ENCODE results near the gene PID1.

PID1 gene

GRCh38 chr2:229164545-229165249 is 106.4 kb downstream of the PID1 start:
- Histone ChIP-seq H3K36me3 (ENCODE audit: control insufficient read depth, insufficient read depth, low read length) (no peaks in the 10 kb centered on the region), H3K27me3 (ENCODE audit: insufficient read depth, low read length, poor library complexity) (no peaks in the 10 kb centered on the region)

GRCh38 chr2:229163893-229164292 is 107.2 kb downstream of the PID1 start:
- H3K23ac ChIP-seq (ENCODE audit: low read length) = no peak overlapping the region
- H3K27ac ChIP-seq (ENCODE audit: low read depth, low read length) = no peak overlapping the region
- H3K18ac ChIP-seq (ENCODE audit: low read length) = no peak overlapping the region
- no peak overlapping the region for H3K56ac ChIP-seq (ENCODE audit: low read length)
- no peak overlapping the region for H3K4ac ChIP-seq (ENCODE audit: low read depth, low read length)
- H3K79me2 ChIP-seq (ENCODE audit: control insufficient read depth, insufficient read depth, low read length) = no peaks in the 10 kb centered on the region
- no CpG with 5 or more reads among the region's 2 CpGs for WGBS (ENCODE audit: extremely low coverage, insufficient coverage, low lambda C conversion rate)
- H4K5ac ChIP-seq (ENCODE audit: low read length) = no peak overlapping the region
- H3K9ac ChIP-seq (ENCODE audit: low read length) = no peak overlapping the region
- no peaks in the 10 kb centered on the region for H3K27me3 ChIP-seq (ENCODE audit: insufficient read depth, low read length, poor library complexity)
- no peak overlapping the region for H2BK15ac ChIP-seq (replicated peaks; ENCODE audit: low read depth)
- no peaks in the 10 kb centered on the region for H3K36me3 ChIP-seq (ENCODE audit: control insufficient read depth, insufficient read depth, low read length)
- H2AK5ac ChIP-seq (ENCODE audit: low read length) = no peak overlapping the region
- H3K79me1 ChIP-seq (ENCODE audit: low read length) = no peaks in the 10 kb centered on the region
- H3K4me1 ChIP-seq (ENCODE audit: control insufficient read depth, low read depth, low read length) = no peaks in the 10 kb centered on the region
- no peak for DNase-seq
- H2BK120ac ChIP-seq (ENCODE audit: low read depth, low read length) = no peak overlapping the region
- H3K4me3 ChIP-seq (ENCODE audit: low read length) = no peak overlapping the region
- no peak overlapping the region for H3K4me2 ChIP-seq (ENCODE audit: low read length)
- no peak overlapping the region for H2BK5ac ChIP-seq (ENCODE audit: low read length)
- H4K8ac ChIP-seq (ENCODE audit: low read depth, low read length) = no peak overlapping the region

More at GRCh38 chr2:229164545-229165249, 106.4 kb downstream of the PID1 start:
- Histone ChIP-seq H3K79me2 (ENCODE audit: control insufficient read depth, insufficient read depth, low read length) (no peaks in the 10 kb centered on the region), H3K4ac (ENCODE audit: low read depth, low read length) (no peak overlapping the region), H3K56ac (ENCODE audit: low read length) (no peak overlapping the region), H2BK15ac (replicated peaks; ENCODE audit: low read depth) (no peak overlapping the region), H2AK5ac (ENCODE audit: low read length) (no peak overlapping the region), H3K79me1 (ENCODE audit: low read length) (no peaks in the 10 kb centered on the region), H3K4me2 (ENCODE audit: low read length) (no peak overlapping the region), H2BK5ac (ENCODE audit: low read length) (no peak overlapping the region), H4K5ac (ENCODE audit: low read length) (no peak overlapping the region), H3K4me3 (ENCODE audit: low read length) (no peak overlapping the region), H3K18ac (ENCODE audit: low read length) (no peak overlapping the region), H4K8ac (ENCODE audit: low read depth, low read length) (no peak overlapping the region), H2BK120ac (ENCODE audit: low read depth, low read length) (no peak overlapping the region), H3K27ac (ENCODE audit: low read depth, low read length) (no peak overlapping the region), H3K23ac (ENCODE audit: low read length) (no peak overlapping the region), H3K4me1 (ENCODE audit: control insufficient read depth, low read depth, low read length) (no peaks in the 10 kb centered on the region), H3K9ac (ENCODE audit: low read length) (no peak overlapping the region)
- WGBS (ENCODE audit: extremely low coverage, insufficient coverage, low lambda C conversion rate) = no CpG with 5 or more reads among the region's 2 CpGs
- peak; percentile 10 for DNase-seq

DNA sequence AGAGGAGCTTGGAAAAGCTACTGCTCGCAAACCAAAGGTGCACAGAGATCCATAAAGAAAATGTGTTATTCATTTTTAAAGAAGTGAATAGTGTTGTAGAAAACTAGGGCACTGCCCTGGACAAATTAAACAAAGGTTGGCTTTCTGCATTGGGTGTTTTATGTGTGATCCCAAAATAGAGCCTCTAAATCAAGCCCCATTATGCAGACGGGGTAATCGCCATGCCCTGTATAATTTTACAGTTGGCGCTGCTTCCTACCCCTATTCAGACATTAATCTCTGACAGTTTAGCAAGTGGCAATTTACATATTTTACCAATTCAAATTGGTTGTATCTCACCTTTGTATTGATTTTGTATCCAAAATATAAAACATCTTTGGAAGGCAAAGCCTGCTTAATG is 109.1 kb downstream of the PID1 start:
- no peaks in the 10 kb centered on the region for H3K4me1 ChIP-seq (ENCODE audit: control insufficient read depth, low read depth, low read length)
- H2AK5ac ChIP-seq (ENCODE audit: low read length) = no peak overlapping the region
- H2BK15ac ChIP-seq (replicated peaks; ENCODE audit: low read depth) = no peak overlapping the region
- no peak overlapping the region for H3K4me3 ChIP-seq (ENCODE audit: low read length)
- no CpG with 5 or more reads among the region's 4 CpGs for WGBS (ENCODE audit: extremely low coverage, insufficient coverage, low lambda C conversion rate)
- no peak overlapping the region for H3K4me2 ChIP-seq (ENCODE audit: low read length)
- no peak overlapping the region for H2BK5ac ChIP-seq (ENCODE audit: low read length)
- no peaks in the 10 kb centered on the region for H3K36me3 ChIP-seq (ENCODE audit: control insufficient read depth, insufficient read depth, low read length)
- no peaks in the 10 kb centered on the region for H3K27me3 ChIP-seq (ENCODE audit: insufficient read depth, low read length, poor library complexity)
- no peak overlapping the region for H3K23ac ChIP-seq (ENCODE audit: low read length)
- H2BK120ac ChIP-seq (ENCODE audit: low read depth, low read length) = no peak overlapping the region
- H3K27ac ChIP-seq (ENCODE audit: low read depth, low read length) = no peak overlapping the region
- no peak for DNase-seq
- no peaks in the 10 kb centered on the region for H3K79me1 ChIP-seq (ENCODE audit: low read length)
- no peak overlapping the region for H3K9ac ChIP-seq (ENCODE audit: low read length)
- H4K5ac ChIP-seq (ENCODE audit: low read length) = no peak overlapping the region
- no peak overlapping the region for H3K56ac ChIP-seq (ENCODE audit: low read length)
- no peak overlapping the region for H3K4ac ChIP-seq (ENCODE audit: low read depth, low read length)
- no peaks in the 10 kb centered on the region for H3K79me2 ChIP-seq (ENCODE audit: control insufficient read depth, insufficient read depth, low read length)
- H3K18ac ChIP-seq (ENCODE audit: low read length) = no peak overlapping the region
- no peak overlapping the region for H4K8ac ChIP-seq (ENCODE audit: low read depth, low read length)

GRCh38 chr2:229160984-229161383 is 110.1 kb downstream of the PID1 start:
- Histone ChIP-seq H2BK5ac (ENCODE audit: low read length) (no peak overlapping the region), H3K4me1 (ENCODE audit: control insufficient read depth, low read depth, low read length) (no peaks in the 10 kb centered on the region), H3K79me1 (ENCODE audit: low read length) (no peaks in the 10 kb centered on the region), H3K9ac (ENCODE audit: low read length) (no peak overlapping the region), H2BK120ac (ENCODE audit: low read depth, low read length) (no peak overlapping the region), H3K56ac (ENCODE audit: low read length) (no peak overlapping the region), H3K79me2 (ENCODE audit: control insufficient read depth, insufficient read depth, low read length) (no peaks in the 10 kb centered on the region), H3K27me3 (ENCODE audit: insufficient read depth, low read length, poor library complexity) (no peaks in the 10 kb centered on the region), H3K36me3 (ENCODE audit: control insufficient read depth, insufficient read depth, low read length) (no peaks in the 10 kb centered on the region), H3K23ac (ENCODE audit: low read length) (no peak overlapping the region), H2AK5ac (ENCODE audit: low read length) (no peak overlapping the region), H4K5ac (ENCODE audit: low read length) (no peak overlapping the region), H3K27ac (ENCODE audit: low read depth, low read length) (no peak overlapping the region), H3K4me2 (ENCODE audit: low read length) (no peak overlapping the region), H2BK15ac (replicated peaks; ENCODE audit: low read depth) (no peak overlapping the region), H4K8ac (ENCODE audit: low read depth, low read length) (no peak overlapping the region), H3K4me3 (ENCODE audit: low read length) (no peak overlapping the region), H3K18ac (ENCODE audit: low read length) (no peak overlapping the region), H3K4ac (ENCODE audit: low read depth, low read length) (no peak overlapping the region)
- no CpG with 5 or more reads among the region's 2 CpGs for WGBS (ENCODE audit: extremely low coverage, insufficient coverage, low lambda C conversion rate)
- DNase-seq = no peak

GRCh38 chr2:229160180-229160579 is 110.9 kb downstream of the PID1 start:
- Histone ChIP-seq H3K36me3 (ENCODE audit: control insufficient read depth, insufficient read depth, low read length) (no peaks in the 10 kb centered on the region), H4K5ac (ENCODE audit: low read length) (no peak overlapping the region), H3K4me3 (ENCODE audit: low read length) (no peak overlapping the region), H2AK5ac (ENCODE audit: low read length) (no peak overlapping the region), H3K23ac (ENCODE audit: low read length) (no peak overlapping the region), H2BK5ac (ENCODE audit: low read length) (no peak overlapping the region), H3K4me1 (ENCODE audit: control insufficient read depth, low read depth, low read length) (no peaks in the 10 kb centered on the region), H2BK15ac (replicated peaks; ENCODE audit: low read depth) (no peak overlapping the region), H2BK120ac (ENCODE audit: low read depth, low read length) (no peak overlapping the region), H3K79me1 (ENCODE audit: low read length) (no peaks in the 10 kb centered on the region), H3K4ac (ENCODE audit: low read depth, low read length) (no peak overlapping the region), H3K9ac (ENCODE audit: low read length) (no peak overlapping the region), H3K27ac (ENCODE audit: low read depth, low read length) (no peak overlapping the region), H3K4me2 (ENCODE audit: low read length) (no peak overlapping the region), H3K79me2 (ENCODE audit: control insufficient read depth, insufficient read depth, low read length) (no peaks in the 10 kb centered on the region), H3K18ac (ENCODE audit: low read length) (no peak overlapping the region), H3K27me3 (ENCODE audit: insufficient read depth, low read length, poor library complexity) (no peaks in the 10 kb centered on the region), H4K8ac (ENCODE audit: low read depth, low read length) (no peak overlapping the region), H3K56ac (ENCODE audit: low read length) (no peak overlapping the region)
- no CpG with 5 or more reads among the region's 3 CpGs for WGBS (ENCODE audit: extremely low coverage, insufficient coverage, low lambda C conversion rate)
- DNase-seq = no peak

GRCh38 chr2:229159405-229159804 is 111.7 kb downstream of the PID1 start:
- Histone ChIP-seq H3K56ac (ENCODE audit: low read length) (no peak overlapping the region), H3K79me2 (ENCODE audit: control insufficient read depth, insufficient read depth, low read length) (no peaks in the 10 kb centered on the region), H3K9ac (ENCODE audit: low read length) (no peak overlapping the region), H3K4me2 (ENCODE audit: low read length) (no peak overlapping the region), H3K4ac (ENCODE audit: low read depth, low read length) (no peak overlapping the region), H4K5ac (ENCODE audit: low read length) (no peak overlapping the region), H4K8ac (ENCODE audit: low read depth, low read length) (no peak overlapping the region), H2AK5ac (ENCODE audit: low read length) (no peak overlapping the region), H3K4me1 (ENCODE audit: control insufficient read depth, low read depth, low read length) (no peaks in the 10 kb centered on the region), H3K79me1 (ENCODE audit: low read length) (no peaks in the 10 kb centered on the region), H3K36me3 (ENCODE audit: control insufficient read depth, insufficient read depth, low read length) (no peaks in the 10 kb centered on the region), H3K18ac (ENCODE audit: low read length) (no peak overlapping the region), H2BK5ac (ENCODE audit: low read length) (no peak overlapping the region), H2BK15ac (replicated peaks; ENCODE audit: low read depth) (no peak overlapping the region), H3K4me3 (ENCODE audit: low read length) (no peak overlapping the region), H3K27me3 (ENCODE audit: insufficient read depth, low read length, poor library complexity) (no peaks in the 10 kb centered on the region), H2BK120ac (ENCODE audit: low read depth, low read length) (no peak overlapping the region), H3K23ac (ENCODE audit: low read length) (no peak overlapping the region), H3K27ac (ENCODE audit: low read depth, low read length) (no peak overlapping the region)
- no peak for DNase-seq
- no CpG with 5 or more reads among the region's 2 CpGs for WGBS (ENCODE audit: extremely low coverage, insufficient coverage, low lambda C conversion rate)
